IPS-18c (cell line): ENCODE measurements around the gene NKX1-1.
A peak's percentile ranks its signal among the peaks of the same experiment; 100 is the strongest.

Experiments used
- H3K4me3 ChIP-seq: 2 replicates; pipeline ENCODE4 v1.7.0; 2013; ENCODE audit warnings: low read depth, mild to moderate bottlenecking, low read length, moderate library complexity; ENCODE audit not compliant: insufficient read depth
- H3K9me3 ChIP-seq: one replicate; pipeline ENCODE4 v1.6.1; 2013; ENCODE audit warnings: mild to moderate bottlenecking, low read length, moderate library complexity; ENCODE audit not compliant: control insufficient read depth, insufficient read depth

NKX1-1 gene

DNA sequence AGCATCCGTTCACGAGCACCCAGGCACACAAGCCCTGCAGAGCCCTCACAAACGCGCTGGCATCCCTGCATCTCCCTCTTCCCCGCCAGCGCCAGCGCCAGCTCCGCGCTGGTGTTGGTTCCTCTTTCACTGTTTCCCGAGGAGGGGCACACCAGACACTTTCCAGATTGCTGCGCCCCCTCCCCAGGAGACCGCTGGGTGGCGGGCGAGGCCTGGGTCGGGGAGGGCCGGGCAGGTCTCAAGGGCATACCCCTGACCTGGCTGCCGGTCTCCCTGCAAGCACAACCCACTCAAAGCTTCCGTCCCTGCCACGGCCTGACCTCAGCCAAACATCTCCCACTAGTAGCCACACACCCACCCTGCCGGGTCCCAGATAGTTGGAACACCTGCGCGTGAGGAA lies 2.2 kb upstream of the NKX1-1 start:
- peaks cover 10% of the 10 kb centered on the region for H3K9me3 ChIP-seq
- no peak overlapping the region; the same call in 1 of the 2 replicates for H3K4me3 ChIP-seq

DNA sequence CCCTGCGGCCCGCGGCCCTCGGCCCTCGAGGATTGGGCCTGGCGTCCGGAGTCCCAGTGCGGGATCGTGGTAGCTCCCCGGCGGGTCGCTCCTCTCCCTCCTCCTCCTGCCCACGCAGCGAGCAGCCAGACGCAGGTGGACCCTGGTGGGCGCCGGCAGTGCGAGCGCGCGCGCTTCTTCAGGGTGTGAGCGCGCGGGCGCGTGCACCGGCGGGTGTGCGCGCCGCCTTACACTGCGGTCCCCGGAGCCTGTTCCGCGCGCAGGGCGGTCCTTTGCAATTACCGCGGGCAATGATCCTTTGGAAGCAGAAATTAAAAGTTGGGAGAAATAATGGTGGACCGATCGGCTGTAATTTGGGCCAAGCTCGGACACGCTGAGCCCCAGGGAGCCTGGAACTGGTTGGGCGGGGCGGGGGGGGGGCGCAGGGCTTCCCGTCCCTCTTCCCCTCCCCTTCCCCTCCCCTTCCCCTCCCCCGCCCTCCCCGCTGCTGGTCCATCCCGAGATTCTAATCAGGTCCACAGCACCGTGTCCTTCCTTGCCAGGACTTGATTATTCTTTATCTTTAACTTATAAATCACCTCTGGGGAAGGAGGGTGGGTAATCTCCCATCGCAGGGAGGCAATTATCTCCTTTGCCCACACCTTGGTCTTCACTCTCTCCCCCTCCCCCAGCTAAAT lies 1.6 kb upstream of the NKX1-1 start:
- H3K4me3 ChIP-seq = 0 out of 2 replicates have a peak overlapping the region, but pooled peaks have one; percentile 20
- H3K9me3 ChIP-seq = peaks cover 11% of the 10 kb centered on the region

DNA sequence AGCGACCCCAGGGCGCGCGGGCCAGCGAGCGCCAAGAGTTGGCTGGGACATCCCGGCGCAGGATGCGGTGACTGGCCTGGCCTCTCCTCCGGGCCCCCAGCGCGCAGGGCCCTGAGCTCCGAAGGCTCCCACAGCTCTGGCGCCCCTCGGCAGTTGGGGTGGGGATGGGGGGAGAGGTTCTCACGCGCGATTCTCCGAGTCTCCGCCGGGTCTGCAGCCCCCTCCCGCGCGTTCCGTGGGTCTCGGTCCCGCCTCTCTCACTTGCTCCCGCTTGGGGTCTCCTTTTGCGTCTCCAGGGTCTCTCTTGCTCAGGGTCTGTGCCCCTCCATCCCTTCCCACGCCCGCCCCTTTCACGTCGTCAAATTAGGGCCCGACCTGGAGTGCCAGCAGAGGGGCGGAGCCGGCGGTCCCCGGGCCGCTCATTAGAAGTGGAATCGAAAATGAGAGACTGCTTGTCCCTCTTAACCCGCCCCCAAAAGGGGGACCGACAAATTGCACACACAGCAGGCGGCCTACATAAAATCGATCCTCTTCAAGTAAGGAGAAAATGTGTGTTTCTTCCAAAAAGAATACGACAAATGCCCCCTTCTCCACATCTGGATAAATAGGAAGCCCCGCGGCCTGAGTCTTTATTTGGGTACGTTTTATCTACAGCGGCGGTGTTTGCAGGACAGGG lies 877 bp upstream of the NKX1-1 start:
- Histone ChIP-seq H3K9me3 (peaks cover 13% of the 10 kb centered on the region), H3K4me3 (no peak overlapping the region)

DNA sequence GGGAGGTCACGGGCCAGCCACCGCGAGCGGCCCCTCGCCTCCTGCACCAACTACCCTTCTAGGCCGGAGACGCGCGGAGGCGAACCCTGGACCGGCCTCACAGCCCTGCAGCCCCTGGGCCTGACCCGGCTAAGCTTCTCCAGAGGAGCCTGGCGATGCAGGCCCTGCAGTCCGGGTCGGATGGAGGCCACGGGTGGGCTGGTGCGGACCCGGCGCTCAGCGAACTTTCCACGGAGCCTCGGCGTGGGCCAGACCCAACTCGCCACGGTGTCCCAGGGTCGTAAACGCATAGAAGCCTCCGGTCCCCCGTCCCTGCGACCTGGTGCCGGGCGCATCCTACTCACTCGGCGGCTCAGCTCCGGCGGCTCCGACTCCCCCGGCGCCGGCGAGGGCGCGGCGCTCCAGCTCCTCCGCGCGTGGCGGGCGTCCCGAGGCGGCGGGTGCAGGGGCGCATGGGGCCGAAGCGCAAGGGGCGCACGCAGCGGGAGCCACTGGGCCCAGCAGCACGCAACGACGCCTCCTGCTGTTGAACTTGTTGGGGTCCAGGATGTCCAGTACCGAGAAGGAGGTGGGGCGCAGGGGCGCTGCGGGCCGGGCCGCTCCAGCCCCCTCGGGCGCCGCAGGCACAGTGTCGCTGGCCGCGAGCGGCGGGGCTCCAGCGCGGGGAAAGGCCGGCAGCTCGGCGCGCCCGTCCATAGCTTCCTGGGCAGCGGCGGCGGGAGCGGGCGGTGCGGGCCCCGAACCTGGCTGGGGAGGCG lies 427 bp downstream of the NKX1-1 start:
- no peak overlapping the region; the same call in 1 of the 2 replicates for H3K4me3 ChIP-seq
- H3K9me3 ChIP-seq = peaks cover 13% of the 10 kb centered on the region

DNA sequence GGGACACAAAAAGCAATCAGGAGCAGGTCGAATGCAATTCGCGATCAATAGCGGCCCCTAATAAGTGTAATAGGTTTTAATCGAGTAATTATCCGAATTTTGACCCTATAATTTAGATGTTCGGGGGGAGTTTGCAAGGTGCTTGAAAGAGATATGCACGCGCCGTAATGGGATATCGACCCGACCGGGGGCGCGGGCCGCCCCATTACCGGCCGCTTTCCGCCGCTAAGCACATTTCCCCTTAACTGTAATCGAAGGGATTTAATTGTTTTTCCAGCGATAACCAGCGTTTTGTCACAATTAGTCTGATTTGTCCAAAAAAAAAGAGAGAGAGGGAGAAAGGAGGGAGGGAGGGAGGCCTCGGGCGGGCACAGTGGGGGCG lies 997 bp downstream of the NKX1-1 start:
- peaks cover 13% of the 10 kb centered on the region for H3K9me3 ChIP-seq
- H3K4me3 ChIP-seq = no peak overlapping the region

DNA sequence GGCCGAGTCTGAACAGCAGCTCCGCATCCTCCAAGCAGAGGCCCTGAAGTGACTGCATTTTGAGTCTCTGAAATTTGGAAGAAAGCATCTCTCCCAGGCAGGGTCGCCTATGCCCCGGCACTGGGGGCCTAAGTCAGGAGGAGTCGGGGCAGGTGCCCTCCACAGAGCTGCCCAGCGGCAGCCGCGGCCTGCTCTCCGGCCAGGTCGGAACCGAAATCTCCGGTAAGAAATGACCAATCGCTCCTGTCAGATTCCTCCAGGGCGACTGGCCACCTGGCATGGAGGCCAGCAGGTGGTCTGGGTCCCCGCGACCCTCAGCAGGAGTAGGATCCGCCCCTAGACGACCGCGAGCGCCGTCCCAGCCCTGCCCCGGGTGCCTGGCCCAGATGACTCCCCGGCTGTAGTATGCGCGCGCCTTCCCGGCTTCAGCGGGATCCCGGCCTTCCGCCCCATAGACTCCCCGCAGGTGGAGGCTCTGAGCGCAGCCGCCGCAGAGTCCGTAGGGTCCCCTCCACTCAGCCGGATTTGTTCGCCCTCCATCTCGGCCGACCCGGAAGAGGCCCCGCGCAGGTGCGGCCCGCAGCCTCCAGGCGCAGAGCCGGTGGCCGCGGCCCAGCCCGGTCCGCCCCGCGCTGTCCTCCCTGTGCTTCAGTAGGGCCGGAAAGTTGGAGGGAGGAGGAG lies 1.5 kb downstream of the NKX1-1 start:
- H3K4me3 ChIP-seq = no peak overlapping the region

DNA sequence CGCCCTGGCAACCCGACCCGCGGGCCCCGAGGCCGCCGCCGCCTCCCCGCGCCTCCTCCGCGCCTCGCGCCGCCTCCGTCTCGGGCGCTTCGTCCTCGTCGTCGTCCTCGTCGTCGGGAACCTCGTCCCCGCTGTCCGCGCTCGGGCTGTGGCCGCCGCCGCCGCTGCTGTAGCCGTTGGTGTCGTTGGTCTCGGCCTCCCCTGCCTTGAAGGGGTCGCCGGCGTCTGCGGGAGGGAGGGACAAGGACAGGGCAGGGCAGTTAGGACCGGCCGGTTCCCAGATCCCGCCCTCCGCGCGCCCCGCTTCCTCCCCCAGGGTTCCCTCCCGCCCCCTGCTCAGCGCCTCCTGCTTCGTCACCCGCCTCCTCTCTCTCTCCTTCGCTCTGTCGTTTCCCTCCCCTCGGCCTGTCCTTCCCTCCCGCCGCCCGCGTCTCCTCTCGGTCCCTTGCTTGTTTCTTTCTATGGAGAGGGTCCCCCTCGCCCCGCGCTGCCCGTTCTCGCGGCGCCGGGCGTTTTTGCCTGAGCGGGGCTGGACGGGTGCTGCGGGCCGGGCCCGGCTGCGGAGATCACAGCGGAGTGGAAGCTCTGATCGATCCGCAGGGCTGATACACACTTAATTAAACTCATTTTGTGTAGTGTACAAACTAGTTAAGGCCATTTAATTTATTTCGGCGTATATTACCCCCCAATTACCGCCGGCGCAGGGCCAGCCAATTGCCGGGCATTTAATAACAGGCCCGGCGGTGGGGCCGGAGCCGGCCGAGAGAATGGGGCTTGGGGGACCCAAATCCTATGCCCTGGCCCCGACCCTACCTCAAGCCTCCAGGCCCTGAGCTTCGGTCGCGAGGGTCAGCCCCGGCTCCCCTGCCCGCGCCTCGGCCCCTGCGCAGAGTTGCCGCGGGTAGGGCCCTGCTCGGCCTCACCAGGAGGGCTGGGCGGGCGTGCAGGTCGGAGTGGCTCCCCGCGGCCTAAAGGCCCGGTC lies 2.4 kb downstream of the NKX1-1 start:
- no peak overlapping the region for H3K4me3 ChIP-seq

More for the DNA sequence above, 1.5 kb downstream of the NKX1-1 start:
- H3K9me3 ChIP-seq = peaks cover 13% of the 10 kb centered on the region

DNA sequence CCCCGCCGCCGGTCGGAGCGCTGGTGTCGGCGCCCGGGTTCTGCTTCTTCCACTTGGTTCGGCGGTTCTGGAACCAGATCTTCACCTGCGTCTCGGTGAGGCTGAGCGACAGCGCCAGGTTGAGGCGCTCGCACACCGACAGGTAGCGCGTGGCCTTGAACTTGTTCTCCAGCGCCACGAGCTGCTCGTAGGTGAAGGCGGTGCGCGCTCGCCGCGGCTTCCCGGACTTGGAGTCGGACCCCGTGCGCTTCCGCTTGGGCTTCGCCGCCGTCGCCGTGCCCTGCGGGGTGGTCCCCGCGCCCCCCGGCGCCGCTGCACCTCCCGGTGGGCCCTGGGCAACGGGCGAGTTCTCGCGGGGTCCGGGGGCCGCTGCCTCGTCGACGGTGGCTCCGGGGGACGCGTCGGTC lies 3.1 kb downstream of the NKX1-1 start:
- H3K9me3 ChIP-seq = peaks cover 23% of the 10 kb centered on the region
- no peak overlapping the region for H3K4me3 ChIP-seq

More for the DNA sequence above, 2.4 kb downstream of the NKX1-1 start:
- peaks cover 17% of the 10 kb centered on the region for H3K9me3 ChIP-seq

DNA sequence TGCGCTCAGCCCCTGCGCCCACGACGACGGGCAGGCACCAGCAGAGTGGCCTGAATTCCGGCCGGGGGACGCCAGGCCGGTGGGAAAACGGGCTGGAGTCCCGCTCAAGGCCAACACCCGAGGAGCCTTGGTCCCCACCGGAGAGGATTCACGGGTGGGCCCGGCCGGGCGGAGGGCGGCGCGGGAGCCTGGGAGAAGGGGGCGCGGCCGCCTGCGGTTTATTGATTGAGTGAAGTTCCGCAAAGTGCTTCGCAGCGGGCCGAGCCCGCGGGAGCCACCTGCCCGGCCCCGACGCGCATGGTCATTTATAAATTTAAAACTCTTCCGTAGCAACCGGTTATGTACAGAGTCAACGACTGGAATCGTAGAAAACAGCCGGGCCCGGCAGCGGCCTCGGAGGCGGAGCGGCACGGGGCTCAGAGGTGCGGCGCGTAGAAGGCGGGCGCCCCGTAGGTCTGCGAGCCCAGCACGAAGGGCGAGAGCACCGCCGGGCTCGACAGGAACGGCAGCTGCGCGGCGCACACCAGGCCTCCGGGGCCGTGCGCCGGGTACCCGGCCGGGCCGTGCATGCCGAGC lies 3.6 kb downstream of the NKX1-1 start:
- Histone ChIP-seq H3K9me3 (peaks cover 23% of the 10 kb centered on the region), H3K4me3 (no peak overlapping the region)

DNA sequence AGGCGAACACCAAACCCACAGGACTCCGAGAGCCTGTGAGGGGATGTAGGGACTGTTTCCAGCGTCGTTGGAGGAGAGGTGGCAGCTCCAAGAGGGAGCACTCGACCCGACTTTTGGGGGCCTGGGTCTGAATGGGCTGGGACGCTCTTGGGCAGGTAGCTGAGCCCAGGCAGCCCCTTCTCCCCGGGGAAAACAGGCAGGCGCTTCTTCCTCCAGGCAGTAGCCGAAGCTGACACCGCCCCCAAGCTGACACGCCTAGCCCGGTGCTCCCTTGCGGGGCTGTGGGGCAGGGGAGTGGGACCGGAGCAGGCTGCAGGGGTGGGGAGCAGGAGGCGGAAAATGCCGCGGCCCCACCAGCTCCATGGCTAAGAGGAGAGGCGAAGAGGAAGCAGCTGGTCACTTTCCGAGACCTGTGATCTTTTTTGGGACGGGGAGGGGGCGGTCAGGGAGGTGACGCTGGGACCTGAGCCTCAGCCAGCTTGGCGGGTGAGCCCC lies 4.2 kb downstream of the NKX1-1 start:
- Histone ChIP-seq H3K9me3 (peaks cover 28% of the 10 kb centered on the region), H3K4me3 (no peak overlapping the region)

DNA sequence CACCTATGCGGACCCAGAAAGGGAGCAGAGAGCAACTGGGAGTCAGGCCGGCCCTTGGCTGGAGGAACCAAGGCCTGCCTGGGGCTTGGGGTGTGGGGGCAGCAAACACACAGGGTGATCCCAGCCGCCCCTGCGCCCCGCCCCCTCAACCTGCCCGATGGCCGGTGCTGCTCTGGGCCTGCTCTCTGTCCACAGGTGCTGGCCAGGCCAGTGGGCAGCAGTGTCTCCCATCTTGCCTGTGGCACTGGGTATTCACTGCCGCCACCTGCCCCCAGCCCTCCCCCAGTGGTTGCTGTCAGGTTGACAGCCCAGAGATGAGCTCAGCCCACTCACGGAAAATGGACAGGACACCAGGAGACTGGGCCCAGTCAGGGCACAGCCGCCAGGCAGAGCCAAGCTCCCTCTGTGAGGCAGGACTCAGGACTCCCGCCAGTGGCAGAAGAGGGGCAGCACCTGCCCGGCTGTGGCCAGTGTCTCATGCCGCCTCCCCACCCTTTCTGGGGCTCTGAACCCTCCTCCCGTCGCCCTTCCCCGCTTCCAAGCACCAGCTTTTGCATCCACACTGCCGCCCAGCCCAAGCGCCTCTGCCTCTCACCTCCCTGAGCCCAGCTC lies 4.7 kb downstream of the NKX1-1 start:
- H3K9me3 ChIP-seq = peaks cover 33% of the 10 kb centered on the region
- no peak overlapping the region for H3K4me3 ChIP-seq

DNA sequence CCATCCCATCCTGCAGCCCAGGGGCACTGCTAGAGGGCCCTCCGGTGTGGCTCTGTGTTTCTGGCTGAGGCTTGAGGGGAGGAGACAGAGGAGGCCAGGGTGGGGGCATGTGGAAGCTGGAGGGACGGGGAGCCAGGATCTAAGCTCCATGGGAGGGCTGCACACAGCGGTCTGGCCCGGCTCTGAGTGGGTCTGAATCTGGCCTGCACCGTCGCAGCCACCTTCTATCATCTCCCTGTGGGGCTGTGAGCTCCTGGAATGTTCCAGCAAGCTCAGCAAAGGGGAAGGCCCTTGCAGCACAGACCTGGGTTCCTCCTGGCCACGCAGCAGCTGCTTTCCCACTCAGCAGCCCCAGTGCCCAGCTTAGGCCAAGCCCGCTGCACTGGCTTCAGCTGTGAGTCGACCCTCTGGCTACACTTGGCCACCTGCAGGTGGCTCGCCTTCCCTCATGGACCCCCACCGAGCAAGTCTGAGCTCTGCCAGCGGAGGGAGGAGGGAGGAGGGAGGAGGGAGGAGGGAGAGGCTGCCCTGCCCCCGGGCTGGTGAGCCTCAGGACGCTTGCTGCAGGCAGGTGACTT lies 5.3 kb downstream of the NKX1-1 start:
- Histone ChIP-seq H3K4me3 (no peak overlapping the region), H3K9me3 (peaks cover 35% of the 10 kb centered on the region)

DNA sequence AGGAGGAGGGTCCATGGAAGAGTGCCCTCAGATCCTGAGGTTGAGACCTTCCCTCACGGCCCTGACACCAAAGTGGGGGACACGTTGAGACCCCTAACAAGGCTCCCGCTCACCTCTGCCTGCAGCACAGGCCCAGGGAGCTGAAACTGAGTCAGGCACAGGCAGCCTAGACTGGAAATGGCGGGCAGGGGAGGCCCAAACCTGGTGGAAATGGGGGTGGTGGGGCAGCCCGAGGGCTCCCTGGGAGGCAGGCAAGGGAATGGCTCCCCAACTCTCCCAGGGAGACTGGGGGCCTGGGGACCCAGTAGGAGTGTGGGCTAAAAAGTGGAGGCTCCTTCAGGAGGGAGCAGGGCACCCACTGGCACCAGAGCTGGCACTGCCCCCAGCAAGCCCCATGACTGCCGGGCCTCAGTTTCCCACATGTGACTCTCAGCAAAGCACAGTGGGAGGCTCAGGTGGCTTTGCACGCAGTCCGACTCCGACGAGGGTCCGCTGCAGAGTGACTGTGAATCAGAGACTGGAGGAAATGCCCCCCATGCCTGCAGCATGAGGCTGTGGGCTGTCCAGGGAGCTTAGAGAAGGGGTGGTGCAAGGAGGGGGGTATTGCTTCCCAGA lies 5.9 kb downstream of the NKX1-1 start:
- H3K9me3 ChIP-seq = peaks cover 39% of the 10 kb centered on the region
- no peak overlapping the region for H3K4me3 ChIP-seq

DNA sequence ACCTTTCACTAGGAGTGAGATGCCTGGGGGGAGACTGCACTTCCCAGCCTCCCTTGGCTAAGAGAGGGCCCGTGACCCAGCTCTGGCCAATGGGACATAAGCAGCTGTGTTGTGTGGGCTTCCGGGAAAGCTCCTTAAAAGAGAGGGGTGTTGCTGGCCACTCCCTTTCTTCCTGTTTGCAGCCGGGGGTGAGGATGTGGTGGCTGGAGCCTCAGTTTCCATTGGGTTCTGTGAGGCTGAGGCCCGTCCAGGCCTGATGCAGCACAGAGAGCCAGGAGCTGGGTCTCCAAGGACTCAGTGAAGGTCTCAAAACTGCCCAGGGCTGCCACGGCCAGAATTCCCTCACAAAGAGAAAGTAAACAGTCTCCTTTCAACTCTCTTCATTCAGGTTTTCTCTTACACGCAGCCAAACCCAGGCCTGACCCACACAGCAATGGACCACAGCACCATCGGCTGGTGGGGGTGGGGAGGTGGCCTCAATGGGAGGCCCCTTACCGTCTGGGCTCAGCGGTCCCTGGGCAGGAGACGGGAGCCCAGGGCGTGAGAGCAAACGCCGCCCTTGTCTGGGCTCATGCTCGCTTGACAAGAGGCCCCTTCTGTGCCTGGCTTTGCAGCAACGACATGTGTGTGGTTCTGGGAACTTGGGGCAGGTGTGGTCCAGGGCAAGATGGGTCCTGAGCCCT lies 6.6 kb downstream of the NKX1-1 start:
- H3K4me3 ChIP-seq = no peak overlapping the region
- H3K9me3 ChIP-seq = peaks cover 36% of the 10 kb centered on the region
